Activated CD4-positive, alpha-beta T cell treated with anti-CD3 and anti-CD28 coated beads, Interleukin-2, amount 50 U/mL, for 4 hours (primary cell): Measurements from ENCODE around the gene SEC16B.
"Not testable (repeated sequence)": the region's sequence is repeated elsewhere in the genome, so short reads cannot be mapped to it uniquely, and the experiment has no call there.

Experiments used
- DNase-seq, 2 experiments: peaks; one replicate each; pipeline ENCODE4 v3.0.0-alpha.2; 2020

The SEC16B gene, protein sequence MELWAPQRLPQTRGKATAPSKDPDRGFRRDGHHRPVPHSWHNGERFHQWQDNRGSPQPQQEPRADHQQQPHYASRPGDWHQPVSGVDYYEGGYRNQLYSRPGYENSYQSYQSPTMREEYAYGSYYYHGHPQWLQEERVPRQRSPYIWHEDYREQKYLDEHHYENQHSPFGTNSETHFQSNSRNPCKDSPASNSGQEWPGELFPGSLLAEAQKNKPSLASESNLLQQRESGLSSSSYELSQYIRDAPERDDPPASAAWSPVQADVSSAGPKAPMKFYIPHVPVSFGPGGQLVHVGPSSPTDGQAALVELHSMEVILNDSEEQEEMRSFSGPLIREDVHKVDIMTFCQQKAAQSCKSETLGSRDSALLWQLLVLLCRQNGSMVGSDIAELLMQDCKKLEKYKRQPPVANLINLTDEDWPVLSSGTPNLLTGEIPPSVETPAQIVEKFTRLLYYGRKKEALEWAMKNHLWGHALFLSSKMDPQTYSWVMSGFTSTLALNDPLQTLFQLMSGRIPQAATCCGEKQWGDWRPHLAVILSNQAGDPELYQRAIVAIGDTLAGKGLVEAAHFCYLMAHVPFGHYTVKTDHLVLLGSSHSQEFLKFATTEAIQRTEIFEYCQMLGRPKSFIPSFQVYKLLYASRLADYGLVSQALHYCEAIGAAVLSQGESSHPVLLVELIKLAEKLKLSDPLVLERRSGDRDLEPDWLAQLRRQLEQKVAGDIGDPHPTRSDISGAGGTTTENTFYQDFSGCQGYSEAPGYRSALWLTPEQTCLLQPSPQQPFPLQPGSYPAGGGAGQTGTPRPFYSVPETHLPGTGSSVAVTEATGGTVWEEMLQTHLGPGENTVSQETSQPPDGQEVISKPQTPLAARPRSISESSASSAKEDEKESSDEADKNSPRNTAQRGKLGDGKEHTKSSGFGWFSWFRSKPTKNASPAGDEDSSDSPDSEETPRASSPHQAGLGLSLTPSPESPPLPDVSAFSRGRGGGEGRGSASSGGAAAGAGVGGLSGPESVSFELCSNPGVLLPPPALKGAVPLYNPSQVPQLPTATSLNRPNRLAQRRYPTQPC

DNA sequence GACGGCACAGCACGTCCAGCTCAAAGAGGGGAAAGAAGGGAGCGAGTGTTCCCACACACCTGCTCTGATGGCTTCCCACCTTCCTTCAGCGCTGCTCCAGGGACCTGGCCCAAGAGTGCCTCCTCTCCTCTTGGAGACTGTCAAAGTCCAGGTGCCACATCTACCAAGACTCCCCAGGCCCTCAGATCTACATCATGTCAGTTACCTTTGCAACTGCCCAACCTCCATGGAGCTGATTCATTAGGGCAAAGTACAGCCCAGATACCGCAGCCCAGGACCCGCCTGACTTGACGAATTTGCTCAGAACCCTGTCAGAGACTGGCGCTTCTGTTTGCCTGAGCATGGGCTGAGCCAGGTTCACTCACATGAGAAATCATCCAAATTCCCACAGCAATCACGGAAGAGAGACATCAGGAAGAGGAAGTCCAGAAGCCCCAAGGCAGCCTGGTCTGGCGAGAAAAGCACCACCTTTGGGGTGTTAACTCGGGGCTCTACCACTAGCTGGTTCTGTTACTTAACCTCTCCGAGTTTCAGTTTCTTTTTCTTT lies at the start of gene SEC16B:
Gene SEC16B (minus strand): TSS at position 234 of the 547 bp plus-strand sequence. CDS start 2,077 bp downstream, outside the sequence.
- no peak for DNase-seq

DNA sequence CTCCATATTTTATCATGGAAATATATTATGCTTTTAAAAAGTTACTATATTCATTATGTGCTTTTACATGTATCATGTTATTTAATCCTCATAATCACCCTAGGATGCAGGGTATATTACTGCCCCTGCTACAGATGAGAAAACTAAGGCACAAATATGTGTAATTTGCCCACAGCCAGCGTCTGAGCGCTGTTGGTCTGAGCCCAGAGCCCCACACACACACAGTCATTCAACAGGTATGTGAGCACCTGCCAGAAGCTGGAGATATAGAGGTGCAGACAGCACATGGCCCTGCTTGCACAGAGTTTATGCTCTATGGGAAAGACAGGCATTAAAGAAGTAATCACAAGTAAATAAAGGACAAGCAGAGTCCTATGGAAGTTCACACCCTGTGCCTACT lies 49.8 kb upstream of the SEC16B start:
- DNase-seq, result no peak

DNA sequence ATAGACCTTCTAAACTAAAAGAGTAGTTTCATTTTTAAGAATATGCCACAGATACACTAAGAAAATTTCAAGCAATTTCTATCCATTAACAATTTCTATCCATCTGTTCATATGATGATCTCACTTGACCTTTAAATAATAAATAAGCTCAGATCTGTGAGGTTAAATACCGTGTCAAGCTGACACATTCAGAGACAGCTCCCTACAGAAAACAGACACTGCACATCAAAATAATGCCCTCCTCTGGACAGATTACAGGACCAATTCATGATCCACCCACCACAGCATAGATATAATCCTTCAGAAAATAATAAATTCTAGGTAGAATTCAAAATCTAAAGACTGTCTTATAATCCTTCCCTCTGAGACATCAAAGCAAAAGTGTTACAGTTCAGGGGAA lies 49.4 kb upstream of the SEC16B start:
- DNase-seq, result no peak

DNA sequence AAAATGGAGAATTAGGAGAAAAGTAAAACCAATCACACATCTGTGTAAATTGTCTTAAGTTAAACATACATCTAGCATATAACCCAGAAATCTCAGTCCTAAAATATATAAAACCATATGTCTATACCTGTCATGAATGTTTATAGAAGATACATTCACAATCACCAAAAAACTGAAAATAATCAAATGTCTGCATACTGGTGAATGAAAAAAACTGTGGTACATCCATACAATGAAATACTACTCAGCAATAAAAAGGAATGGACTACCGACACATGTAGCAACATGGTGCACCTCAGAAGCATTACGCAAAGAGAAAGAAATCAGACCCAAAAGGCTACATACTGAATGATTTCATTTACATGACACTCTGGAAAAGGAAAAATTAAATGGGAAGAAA lies 47.7 kb upstream of the SEC16B start:
- no peak for DNase-seq

DNA sequence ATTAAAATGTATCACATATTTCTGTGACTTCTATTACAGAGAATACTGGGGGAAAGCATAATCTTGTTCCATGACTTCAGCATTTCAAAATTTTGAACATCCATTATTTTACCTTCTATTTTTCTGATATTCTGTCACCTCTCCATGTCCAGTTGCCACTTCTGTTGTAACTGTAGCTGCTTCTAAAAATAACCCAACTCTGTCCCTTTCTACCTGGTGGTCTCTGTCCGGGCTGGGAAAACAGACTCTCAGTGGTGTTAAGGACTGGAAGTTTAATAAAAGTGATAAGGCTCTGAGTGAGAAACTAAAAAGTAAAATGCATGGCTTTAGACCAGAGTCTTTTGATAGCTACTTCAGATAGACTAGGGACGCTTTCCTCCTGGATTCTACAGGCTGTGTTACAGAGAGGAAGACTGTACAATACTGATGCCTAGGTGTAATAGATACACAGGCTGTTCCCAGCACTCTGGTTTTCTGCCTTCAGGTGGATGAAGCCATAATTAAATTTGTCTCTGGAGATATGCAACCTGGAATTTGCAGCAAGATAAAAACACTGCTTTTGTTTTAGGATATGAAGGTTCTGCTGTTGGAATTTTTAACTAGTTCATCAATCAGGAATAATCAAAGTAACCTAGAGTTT lies 42.1 kb upstream of the SEC16B start:
- DNase-seq, result no peak

DNA sequence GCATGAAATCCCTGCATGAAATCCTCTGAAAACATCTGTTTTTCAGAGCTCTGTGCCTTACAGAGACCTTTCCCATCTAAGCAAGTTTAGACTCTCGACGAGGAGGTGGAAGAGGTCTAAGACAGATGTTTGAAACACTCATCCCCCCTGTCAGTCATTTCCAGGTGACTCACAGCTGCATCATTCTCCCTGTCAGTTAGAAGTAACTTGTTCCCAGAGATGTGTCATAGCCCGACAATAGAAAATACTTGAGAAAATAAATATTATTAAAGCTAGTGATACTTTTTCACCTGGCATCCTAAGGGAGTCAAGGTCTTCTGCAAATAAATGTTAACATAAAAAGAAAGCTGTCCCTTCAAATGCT lies 41.6 kb upstream of the SEC16B start:
- no peak for DNase-seq

DNA sequence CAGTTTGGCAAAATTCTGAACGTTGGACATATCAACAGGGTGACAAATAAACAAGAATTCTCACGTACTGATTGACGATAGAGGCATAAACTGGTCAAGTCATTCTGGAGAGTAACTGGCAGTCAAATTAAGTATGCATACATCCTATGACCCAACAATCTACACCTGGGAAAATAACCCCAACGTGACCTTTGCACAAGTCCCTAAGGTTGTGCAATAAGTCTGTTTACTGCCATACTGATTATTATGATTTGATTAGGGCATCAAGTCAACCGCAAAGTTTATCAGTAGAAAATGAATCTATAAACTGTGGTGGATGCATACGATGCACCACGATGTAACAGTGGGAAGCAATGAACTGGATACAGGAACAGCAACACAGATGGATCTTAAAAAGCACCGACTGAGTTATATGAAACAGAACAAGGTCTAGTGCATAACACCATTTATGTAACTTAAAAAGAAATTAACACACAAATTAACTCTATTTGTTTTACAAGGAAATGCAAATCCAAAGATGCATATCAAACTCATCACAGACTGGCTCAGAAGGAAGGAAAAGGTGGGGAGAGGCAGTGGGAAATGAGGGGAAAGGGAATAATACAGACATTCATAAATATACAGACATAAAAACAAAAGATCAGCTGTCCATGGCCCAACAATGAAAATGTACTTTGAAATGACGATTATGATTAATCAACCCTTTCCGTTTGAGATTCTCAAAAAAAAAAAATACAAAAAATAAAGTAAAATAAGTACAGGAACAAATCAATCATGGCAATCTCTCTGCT lies 41.0 kb upstream of the SEC16B start:
- DNase-seq, result no peak

DNA sequence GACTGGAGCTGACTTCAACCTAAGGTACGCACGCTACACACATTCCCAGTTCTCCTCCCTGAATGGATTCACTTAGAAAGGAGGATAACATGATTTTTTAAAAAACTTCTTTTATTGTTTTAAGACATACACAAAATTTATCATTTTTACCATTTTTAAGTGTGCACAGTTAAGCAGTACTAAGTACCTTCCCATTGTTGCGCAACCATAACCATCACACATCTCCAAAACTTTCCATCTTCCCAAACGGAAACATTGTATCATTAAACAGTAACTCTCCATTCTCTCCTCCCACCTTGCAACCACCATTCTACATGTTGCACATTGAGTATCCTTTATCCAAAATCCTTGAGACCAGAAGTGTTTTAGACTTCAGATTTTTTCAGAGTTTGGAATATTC lies 36.2 kb upstream of the SEC16B start:
- no peak for DNase-seq

DNA sequence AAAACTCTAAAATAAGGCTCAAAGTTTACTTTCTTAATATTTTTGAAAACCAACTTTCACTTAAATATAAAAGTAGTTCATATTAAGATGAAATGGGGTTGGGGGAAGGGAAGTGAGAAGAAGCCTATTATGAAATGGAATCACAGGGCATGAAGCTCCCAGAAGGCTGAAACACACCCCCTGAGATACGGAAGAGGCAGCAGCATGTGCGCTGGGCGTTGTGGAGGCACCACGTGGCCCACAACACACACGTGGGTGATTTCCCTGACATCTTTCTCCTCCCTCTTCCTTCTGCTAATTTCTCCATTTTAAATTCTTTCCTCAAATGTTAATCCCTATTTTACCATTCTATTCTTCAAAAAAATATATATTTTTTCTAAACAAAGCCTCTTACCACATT lies 35.6 kb upstream of the SEC16B start:
- DNase-seq, result no peak

DNA sequence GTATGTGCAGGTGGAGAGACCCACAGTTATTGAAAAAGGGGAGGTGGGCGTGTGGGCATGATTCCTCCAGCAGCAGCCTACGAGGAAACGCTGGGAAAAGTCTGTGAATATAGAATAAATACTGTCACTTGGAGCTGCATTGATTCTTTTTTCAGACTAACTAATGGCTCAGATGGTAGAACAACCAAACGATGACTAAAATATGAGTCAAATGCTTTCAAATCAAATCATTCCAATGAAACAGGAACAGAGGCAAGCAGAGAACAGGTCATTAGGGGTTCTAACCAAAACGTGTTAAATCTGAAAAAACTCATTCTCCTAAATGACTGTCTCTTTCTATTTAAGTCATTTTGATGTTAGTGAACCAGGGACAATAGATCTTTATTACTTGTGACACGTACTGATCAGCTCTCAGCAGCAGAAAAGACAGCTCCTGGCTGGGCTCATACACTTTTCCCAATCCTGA lies 35.1 kb upstream of the SEC16B start:
- no peak for DNase-seq

DNA sequence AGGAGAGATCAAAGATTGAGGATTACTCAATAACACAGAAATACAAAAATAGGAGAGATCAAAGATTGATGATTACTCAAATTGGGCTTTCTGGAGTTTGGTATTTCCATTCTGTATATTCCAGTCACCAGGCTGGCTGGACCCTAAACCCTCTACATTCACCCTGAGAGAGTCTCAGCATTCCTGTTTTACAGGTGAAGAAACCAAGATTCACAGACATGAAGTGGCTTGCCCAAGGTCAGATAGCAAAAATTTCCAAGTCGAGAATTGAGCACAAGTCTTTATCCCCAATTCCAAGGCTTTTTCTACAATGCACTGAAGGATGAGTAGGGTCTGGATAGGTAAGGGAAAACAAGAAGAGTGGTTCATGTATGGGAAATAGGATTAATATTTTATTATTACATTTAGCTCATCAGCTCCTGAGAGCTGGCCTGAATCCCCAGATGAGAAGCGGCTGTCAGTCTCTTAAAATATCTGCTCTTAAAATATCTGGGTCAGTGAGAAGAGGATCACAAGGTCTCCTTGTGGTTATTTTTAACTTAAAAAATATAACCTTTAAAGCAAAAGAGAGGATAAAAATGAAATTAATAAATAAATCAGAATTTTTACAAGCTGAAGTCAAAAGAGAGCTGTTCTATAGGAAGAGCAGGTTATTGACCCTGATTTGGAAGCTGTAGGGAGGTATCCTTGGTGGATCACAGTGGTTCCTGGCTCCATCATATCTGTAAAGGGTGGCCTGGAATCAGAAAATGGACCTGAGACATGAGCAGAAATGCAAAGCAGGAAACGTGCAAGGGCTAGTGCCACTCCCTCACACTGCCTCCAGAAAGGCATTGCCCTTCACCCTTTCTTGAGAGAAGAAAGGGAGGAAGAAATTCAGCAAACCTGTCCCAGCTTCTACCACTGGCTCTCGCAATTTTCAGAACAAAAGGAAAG lies 29.1 kb upstream of the SEC16B start:
- DNase-seq, result no peak

DNA sequence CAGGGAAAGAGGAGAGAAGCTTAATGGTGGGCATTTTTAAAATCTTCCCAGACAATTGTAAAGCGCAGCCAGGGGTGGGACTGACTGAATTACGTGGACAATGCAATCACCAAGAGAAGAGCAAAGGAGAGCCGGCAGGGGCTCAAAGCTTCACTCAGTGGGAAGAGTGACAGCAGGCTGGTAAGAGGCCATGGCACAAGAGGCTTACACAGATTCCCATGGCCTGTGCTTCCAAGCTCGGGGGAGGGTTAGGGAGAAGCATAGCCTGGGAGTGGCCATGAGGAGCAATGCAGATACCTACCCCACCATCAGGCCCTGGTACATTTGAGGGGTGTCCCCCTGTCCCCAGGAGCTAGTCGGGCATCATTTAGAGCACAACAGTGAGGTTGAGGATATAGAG lies 27.1 kb upstream of the SEC16B start:
- no peak for DNase-seq

DNA sequence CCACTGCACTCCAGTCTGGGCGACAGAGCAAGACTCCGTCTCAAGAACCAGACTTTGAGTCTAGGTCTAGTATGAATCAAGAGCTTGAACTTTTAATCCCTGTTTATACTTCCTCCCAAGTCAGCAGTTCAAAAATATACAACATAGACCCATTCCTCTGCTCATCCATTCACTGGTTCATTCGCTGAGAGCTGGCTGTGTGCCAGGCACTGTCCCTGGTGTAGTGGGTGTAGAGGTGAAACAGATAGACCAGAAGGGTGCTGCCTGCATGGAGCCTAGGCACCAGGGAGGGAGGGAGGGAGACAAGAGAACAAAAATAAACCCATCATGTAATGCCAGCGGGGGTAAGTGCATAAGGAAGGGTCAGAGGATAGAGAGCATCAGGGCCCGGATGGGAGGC lies 25.5 kb upstream of the SEC16B start:
- DNase-seq, result no peak

DNA sequence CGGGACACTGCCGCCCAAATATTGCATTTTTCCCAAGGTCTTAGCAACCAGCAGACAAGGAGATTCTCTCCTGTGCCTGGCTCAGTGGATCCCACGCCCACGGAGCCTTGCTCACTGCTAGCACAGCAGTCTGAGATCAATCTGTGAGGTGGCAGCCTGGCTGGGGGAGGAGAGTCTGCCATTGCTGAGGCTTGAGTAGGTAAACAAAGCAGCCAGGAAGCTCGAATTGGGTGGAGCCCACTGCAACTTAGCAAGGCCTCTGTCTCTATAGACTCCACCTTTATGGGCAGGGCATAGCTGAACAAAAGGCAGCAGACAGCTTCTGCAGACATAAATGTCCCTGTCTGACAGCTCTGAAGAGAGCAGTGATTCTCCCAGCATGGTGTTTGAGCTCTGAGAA lies 16.4 kb upstream of the SEC16B start:
- not testable (repeated sequence) for DNase-seq

DNA sequence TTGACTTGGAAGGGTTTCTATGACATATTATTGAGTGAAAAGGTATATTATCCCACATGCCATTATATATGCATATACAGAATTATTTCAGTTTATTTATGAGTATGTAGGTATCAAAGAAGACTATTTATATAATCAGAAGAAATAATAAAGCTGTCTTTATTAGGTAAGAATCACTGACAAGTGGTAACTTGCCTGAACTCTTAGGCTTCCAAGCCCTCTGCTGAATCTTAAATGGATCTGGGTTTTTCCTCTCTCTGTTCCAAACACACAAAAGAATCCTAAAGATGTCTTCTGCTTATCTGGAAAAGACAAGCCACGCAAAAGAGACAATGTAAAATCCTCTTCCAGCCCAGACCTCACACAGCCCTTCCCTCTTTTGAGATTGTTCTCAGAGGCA lies 14.9 kb upstream of the SEC16B start:
- DNase-seq, result no peak

DNA sequence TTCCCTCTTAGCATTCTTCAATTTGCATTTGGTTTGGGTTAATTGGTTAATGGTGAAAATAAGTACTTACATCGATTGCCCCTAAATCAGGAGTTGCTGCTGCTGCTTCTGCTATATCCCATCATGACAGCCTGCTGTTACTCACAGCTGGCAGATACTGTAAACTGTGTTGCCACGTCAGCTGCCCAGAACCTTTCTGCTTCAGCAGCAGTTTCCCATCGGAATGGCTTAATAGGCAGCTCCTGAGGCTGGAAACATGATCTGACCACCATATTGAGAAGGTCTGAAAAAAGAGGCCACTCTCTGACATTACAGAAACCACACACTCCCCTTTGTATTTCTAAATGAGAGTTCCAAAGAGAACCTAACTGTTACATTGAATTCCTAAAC lies 14.3 kb upstream of the SEC16B start:
- no peak for DNase-seq

DNA sequence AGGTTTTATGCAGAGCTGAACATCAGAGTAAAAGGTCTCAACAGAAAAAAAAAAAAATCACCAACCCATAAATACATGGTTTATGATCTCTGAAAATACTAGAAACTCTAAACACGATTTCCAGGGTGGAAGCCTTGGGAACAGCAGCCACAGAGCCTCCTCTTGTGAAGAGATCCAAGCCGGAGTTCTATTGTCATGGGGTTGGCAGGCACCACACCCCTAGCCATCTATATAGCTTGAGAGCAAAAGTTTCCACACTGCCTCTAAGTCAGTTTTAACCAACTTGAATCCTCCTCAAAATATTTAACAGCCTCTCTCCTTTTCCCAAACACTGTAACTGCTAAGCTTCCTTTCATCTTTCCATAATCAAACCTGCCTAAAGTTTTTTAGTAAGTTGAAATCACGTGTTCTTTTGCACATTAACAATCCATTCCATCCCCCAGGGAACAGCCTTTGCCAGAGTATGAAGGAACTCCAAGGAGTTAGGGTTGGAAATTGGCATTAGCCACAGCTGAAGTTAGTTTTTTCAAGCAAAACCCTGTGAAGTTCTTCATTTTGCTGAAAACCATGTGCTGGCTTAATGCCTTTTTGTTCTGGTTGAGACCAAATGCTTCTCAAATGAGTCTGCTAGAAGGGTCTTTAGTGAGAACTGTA lies 13.8 kb upstream of the SEC16B start:
- no peak for DNase-seq

DNA sequence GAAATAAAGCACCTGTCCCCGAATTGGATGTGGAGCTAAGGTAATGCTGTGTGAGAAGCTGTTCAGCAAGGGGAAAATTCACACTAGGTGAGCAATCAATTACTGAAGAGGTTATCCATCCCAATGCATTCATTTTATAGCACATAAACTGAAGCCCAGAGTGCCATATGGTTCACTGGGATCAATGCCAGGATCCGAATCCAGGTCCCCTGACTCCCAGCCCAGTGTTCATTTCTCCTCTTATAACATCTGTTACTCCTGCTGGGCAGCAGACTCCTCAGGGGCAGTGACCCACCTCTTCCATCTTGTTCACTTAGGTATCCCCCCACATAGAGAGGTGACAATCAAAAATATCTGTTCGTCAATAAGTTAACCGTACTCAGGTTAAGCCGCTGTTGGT lies 13.2 kb upstream of the SEC16B start:
- DNase-seq, result no peak

DNA sequence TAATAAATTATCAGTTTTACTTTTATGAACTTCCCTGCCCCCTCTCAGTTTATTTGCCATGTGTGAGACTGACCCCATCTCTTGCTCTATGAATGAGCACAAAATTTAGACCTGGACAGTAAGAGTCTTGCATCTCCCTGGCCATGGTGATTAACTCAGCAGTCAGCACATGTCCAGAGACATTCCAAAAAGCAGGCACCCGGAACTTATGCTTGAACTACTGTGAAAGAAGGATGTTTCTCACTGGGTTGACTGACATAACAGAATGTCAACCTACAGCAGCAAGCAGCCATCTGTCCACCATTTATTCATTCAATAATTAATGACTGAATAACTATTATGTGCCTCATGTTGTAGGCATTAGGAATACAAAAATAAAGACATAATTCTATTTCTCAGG lies 11.3 kb upstream of the SEC16B start:
- no peak for DNase-seq

DNA sequence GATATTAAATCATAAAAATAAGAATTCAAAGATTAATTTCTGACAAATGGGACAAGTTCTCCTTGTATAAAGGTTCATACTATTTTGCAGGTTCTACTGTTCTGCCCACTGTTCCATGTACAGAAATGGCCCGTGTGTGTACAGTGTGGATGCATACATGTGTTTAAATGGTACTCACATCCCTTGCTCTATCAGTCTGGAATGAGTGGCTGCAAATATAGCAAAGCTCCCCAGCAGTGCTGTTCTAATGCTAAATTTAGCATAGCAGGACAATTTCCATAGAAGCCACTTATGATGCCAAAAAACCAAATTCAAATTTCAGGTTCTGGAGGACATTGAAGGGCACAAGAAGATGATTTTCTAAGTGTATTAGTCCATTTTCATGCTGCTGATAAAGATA lies 9.4 kb upstream of the SEC16B start:
- no peak for DNase-seq
